ENCODE measurements around the gene STX12.

The STX12 gene

DNA sequence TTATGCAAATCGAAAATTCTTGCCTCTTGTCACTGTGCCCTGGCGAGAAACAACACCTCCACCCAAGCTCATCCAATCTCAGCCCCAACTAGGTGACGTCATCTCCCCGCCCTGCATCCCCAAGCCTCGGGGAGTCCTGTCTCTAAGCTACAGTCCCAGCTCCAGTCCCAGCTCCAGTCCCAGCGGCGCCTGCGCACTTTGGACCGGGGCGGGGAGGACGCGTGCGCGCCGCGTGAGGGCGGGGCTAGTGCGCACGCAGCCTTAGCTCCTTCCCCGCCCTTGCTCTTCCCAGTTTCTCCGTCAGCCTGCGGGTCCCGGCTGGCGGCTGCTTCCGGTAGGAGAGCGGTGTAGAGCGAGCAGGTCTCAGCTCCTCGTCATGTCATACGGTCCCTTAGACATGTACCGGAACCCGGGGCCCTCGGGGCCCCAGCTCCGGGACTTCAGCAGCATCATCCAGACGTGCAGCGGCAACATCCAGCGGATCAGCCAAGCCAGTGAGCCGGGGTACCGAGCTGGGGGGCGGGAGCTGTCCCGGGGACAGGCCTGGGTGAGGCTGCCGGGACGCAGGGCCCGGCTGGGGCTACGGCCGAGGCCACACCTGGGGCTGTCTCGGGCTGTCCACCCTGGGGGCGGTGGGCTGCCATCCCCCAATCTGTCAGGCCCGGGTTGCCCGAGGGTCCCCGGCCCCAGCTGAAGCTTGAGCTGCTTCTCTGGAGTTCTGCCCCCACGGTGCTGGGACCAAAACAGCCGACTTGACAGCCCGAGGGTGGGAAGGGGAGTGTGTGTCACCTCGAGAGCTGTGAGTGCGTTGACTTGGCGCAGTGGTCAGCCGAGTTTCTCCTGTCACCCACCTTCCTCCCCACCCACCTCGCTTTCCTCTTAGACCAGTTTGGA, at the start of gene STX12:
Gene STX12, plus strand, starts transcription at position 288 of the 894 bp plus-strand sequence. Its CDS starts 89 bp downstream, at position 377.
- TF ChIP-seq, protein P1, sequence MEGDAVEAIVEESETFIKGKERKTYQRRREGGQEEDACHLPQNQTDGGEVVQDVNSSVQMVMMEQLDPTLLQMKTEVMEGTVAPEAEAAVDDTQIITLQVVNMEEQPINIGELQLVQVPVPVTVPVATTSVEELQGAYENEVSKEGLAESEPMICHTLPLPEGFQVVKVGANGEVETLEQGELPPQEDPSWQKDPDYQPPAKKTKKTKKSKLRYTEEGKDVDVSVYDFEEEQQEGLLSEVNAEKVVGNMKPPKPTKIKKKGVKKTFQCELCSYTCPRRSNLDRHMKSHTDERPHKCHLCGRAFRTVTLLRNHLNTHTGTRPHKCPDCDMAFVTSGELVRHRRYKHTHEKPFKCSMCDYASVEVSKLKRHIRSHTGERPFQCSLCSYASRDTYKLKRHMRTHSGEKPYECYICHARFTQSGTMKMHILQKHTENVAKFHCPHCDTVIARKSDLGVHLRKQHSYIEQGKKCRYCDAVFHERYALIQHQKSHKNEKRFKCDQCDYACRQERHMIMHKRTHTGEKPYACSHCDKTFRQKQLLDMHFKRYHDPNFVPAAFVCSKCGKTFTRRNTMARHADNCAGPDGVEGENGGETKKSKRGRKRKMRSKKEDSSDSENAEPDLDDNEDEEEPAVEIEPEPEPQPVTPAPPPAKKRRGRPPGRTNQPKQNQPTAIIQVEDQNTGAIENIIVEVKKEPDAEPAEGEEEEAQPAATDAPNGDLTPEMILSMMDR (IDR thresholded peaks at IDR 0.05; ENCODE audit: insufficient read depth, low read depth, low read length, missing control alignments) = no peak
- peak within 1 kb of the TSS; percentile 96 for H3K4me3 ChIP-seq (ENCODE audit: low read length)
- peak; percentile 100 for DNase-seq (ENCODE audit: low read depth)

DNA sequence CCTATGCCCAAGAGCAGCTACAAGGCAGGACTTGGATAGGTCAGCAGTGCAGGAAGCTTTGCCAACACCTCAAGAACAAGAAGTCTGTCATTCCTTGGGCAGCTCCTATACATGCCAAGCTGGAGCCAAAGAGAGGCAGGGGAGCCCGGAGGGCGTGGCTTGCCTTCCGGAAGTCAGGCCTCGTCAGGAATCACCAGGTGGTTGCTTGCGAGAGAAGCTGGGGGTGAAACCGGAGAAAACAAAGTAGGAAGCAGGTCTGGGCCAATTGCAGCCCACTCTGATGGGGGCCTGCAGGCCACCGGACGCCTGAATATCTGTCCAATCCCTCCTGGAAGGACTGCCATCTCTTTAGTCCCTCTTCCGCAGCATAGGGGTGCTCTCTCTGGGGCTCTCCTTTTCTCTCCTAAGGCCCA, 48.1 kb upstream of the STX12 start:
- peak overlapping the region; percentile 49 for H3K4me3 ChIP-seq (ENCODE audit: low read length)
- DNase-seq (ENCODE audit: low read depth) = peak; percentile 72
- TF ChIP-seq, protein P1 (IDR thresholded peaks at IDR 0.05; ENCODE audit: insufficient read depth, low read depth, low read length, missing control alignments) = no peak

DNA sequence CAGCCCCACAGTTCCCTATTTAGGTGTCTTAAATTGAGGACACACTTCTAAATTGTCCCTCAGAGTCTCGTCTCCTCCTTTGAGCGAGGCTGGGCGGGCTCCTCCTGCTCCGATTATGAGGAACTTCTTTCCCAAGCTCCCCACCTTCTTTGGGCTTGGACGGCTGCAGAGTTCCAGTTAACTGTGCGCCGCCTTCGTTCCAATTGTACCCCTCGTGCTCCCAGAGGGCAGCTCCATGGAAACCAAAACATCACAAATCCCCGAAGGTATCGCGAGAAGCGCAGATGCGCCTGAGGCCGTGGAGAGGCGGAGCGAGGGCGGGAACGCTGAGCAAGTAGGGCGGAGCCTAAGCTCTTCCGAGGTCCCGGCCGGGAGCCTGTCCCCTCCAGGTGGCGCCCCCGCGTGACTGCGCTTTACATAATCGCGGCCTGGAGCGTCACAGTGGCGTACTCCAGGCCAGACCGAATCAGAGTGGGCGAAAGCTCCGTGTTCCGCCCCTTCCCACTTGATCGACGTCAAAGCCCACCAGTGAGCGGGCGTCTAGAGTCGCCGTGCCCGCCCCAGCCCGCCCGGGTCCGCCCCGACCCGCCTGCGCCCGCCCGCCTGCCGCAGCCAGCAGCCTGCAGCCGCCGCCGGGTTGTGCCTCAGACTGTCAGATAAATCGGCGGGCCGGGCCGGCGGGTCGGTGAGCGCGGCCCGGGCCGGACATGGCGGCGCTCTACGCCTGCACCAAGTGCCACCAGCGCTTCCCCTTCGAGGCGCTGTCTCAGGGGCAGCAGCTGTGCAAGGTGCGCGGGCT, 47.4 kb upstream of the STX12 start, which contains the start of gene FAM76A:
Gene FAM76A, plus strand, starts transcription at position 588 of the 799 bp plus-strand sequence. Its CDS starts 120 bp downstream, at position 708.
- peak within 1 kb of the TSS; percentile 78 for H3K4me3 ChIP-seq (ENCODE audit: low read length)
- TF ChIP-seq, protein P1 (IDR thresholded peaks at IDR 0.05; ENCODE audit: insufficient read depth, low read depth, low read length, missing control alignments) = peak; percentile 39
- DNase-seq (ENCODE audit: low read depth) = peak; percentile 100

DNA sequence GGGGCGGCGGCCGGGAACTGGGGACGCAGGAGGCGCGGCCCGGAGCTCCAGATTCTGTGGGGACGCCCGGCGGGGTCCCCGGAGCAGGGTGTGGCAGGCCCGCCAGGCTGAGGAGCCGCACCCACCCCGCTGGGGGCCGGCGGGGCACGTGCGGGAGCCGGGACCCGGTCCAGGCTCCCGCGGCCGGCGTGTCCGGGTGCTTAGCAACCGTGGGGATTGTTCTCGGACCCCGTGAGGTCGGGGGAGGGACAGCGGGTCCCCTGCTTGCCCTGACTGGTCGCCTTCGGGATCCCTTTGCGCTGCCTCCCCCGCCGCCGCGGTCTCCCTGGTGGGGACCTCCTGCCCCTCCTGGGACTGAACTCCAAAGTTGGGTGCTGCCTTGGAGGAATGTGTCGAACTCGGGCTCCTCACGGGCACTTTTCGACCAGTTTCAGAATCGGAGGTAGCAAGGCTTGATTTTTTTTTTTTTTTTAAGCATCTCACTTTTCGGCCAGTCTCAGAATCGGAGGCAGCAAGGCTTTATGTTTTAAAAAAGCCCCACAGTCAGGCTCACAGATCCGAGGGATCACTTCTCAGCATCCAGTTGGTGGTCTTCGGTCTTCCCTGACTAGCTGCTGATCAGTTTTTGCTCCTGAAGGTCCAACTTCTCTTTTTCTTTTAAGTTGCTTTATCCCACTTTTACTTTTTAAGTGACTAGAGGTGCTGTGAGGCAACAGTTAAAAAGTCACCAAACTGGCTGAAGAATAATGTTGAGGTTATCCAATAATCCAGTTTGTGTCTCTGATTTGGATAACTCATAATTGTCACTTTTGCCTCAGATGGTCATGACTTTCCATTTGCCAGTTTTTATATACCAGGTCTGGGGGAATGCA, 46.6 kb upstream of the STX12 start:
- H3K4me3 ChIP-seq (ENCODE audit: low read length) = peak overlapping the region; percentile 78
- TF ChIP-seq, protein P1 (IDR thresholded peaks at IDR 0.05; ENCODE audit: insufficient read depth, low read depth, low read length, missing control alignments) = no peak
- DNase-seq (ENCODE audit: low read depth) = peak; percentile 24

DNA sequence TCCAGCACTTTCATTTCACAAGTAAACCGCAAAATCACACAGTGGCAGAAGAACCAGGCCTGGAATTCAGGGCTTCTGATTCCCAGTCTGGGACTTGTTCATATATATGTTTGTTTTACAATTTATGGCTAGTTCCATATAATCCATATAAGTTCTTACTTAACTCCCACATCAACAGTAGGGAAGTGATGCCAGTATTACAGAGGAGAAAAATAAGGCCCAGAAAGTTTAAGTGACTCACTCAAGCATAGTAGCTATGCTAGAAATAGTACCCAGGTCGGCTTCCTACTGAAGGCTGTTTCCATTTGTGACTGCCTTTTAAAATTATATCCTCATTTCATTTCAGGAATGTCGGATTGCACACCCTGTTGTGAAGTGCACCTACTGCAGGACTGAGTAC, 45.9 kb upstream of the STX12 start:
- peak; percentile 39 for DNase-seq (ENCODE audit: low read depth)
- TF ChIP-seq, protein P1 (IDR thresholded peaks at IDR 0.05; ENCODE audit: insufficient read depth, low read depth, low read length, missing control alignments) = no peak
- H3K4me3 ChIP-seq (ENCODE audit: low read length) = peak overlapping the region; percentile 78

DNA sequence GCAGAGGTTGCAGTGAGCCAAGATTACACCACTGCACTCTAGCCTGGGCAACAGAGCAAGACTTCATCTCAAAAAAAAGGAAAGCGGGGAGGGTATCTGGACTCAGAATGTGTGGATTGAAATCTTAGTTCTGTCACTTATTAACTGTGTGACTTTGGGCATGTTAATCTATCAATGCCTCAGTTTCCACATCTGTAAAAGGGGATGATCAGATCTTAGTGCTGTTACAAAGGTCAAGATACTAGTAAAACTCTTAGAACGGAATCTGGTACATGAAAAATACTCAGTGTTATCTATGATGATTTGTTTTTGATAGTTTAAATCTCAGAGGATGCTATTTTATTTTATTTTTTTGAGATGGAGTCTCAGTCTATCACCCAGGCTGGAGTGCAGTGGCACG, 36.8 kb upstream of the STX12 start:
- TF ChIP-seq, protein P1 (IDR thresholded peaks at IDR 0.05; ENCODE audit: insufficient read depth, low read depth, low read length, missing control alignments) = no peak
- H3K4me3 ChIP-seq (ENCODE audit: low read length) = no peak overlapping the region
- no peak for DNase-seq (ENCODE audit: low read depth)
